Thymus (tissue), 11 donors: ENCODE results near the gene ITPKB. TPM values are rescaled to one million over a fixed set of nuclear protein-coding genes. Genes with fewer than 3 reads are reported as not detected.

Source experiments
- DNase-seq, 9 donors: peaks; one replicate each; pipeline ENCODE4 v3.0.0-alpha.2; 2013; ENCODE audit warnings: low spot score in 9 of 9, low read depth in 6 of 9, missing footprints in 1 of 9
- H3K27ac ChIP-seq, 2 donors: one replicate each; pipeline ENCODE4 v1.5.1; 2013; ENCODE audit warnings: control low read depth in 1 of 2, low read depth in 1 of 2, low read length in 1 of 2, mild to moderate bottlenecking in 1 of 2, moderate library complexity in 1 of 2
- H3K27me3 ChIP-seq, 2 donors: one replicate each; pipeline ENCODE4 v1.5.1; 2013; ENCODE audit warnings: low read length in 1 of 2; ENCODE audit not compliant: control insufficient read depth in 2 of 2, insufficient read depth in 1 of 2
- H3K36me3 ChIP-seq, 2 donors: one replicate each; pipeline ENCODE4 v1.5.1; 2013; ENCODE audit warnings: low read length in 1 of 2, mild to moderate bottlenecking in 1 of 2, moderate library complexity in 1 of 2; ENCODE audit not compliant: control insufficient read depth in 2 of 2, insufficient read depth in 2 of 2
- H3K4me1 ChIP-seq, 2 donors: one replicate each; pipeline ENCODE4 v1.5.1; 2013; ENCODE audit warnings: low read length in 2 of 2; ENCODE audit not compliant: control insufficient read depth in 2 of 2, insufficient read depth in 2 of 2
- H3K4me3 ChIP-seq, 2 donors: one replicate each; pipeline ENCODE4 v1.5.1; 2013; ENCODE audit warnings: low read length in 2 of 2, control low read depth in 1 of 2, mild to moderate bottlenecking in 1 of 2
- H3K9me3 ChIP-seq, 2 donors: one replicate each; pipeline ENCODE4 v1.5.1; 2013; ENCODE audit warnings: low read length in 1 of 2, mild to moderate bottlenecking in 1 of 2; ENCODE audit not compliant: control insufficient read depth in 2 of 2, insufficient read depth in 1 of 2
- WGBS: extraction: QIAGEN DNeasy Blood & Tissue Kit; methylation state at CpG from one replicate; pipeline ENCODE4 v1.1.7; 2013; 5-methylcytosine and 5-hydroxymethylcytosine counted together
- polyA plus RNA-seq: library from polyadenylated mRNA; stranded (reverse); fragments of 200-250 nt; gene quantifications from one replicate; pipeline ENCODE4 v1.2.3, GENCODE V29; 2013
- total RNA-seq: library from RNA; stranded (reverse); fragments of 120-200 nt; gene quantifications from one replicate; pipeline ENCODE4 v1.2.4, GENCODE V29; 2013
- donor health status: healthy.

The ITPKB gene
- total and polyA plus RNA-seq, 2 donors = 22.7 to 32.0 TPM

- no peaks in the 10 kb centered on the region for H3K9me3 ChIP-seq
- H3K4me3 ChIP-seq = no peak overlapping the region
- 97% methylated on average over 4 of the region's 4 CpGs for WGBS
- H3K36me3 ChIP-seq = peaks cover 21 to 50% of the 10 kb centered on the region in 2 donors
- DNase-seq = no peak
- H3K4me1 ChIP-seq = peaks cover 79 to 98% of the 10 kb centered on the region in 2 donors
- H3K27me3 ChIP-seq = no peaks in the 10 kb centered on the region
- peak overlapping the region; percentile 36 to 60 for H3K27ac ChIP-seq
Observed at GRCh38 chr1:226681652-226682493, 57.2 kb downstream of the ITPKB start.

GRCh38 chr1:226680653-226681052 lies 58.4 kb downstream of the ITPKB start:
- H3K4me1 ChIP-seq = peaks cover 85 to 100% of the 10 kb centered on the region in 2 donors
- peak overlapping the region in 1 of 2 donors; percentile 33 for H3K4me3 ChIP-seq
- H3K27ac ChIP-seq = peak overlapping the region; percentile 20 to 80
- 89% methylated on average over 5 of the region's 5 CpGs for WGBS
- DNase-seq = no peak
- H3K27me3 ChIP-seq = no peaks in the 10 kb centered on the region
- no peaks in the 10 kb centered on the region for H3K9me3 ChIP-seq
- H3K36me3 ChIP-seq = peaks cover 18 to 41% of the 10 kb centered on the region in 2 donors

GRCh38 chr1:226679853-226680516 lies 59.1 kb downstream of the ITPKB start:
- no peaks in the 10 kb centered on the region for H3K27me3 ChIP-seq
- H3K27ac ChIP-seq = peak overlapping the region; percentile 56 to 80
- WGBS = 6% methylated on average over 22 of the region's 22 CpGs
- H3K36me3 ChIP-seq = peaks cover 12 to 37% of the 10 kb centered on the region in 2 donors
- peak overlapping the region; percentile 19 to 33 for H3K4me3 ChIP-seq
- peaks cover 88 to 100% of the 10 kb centered on the region in 2 donors for H3K4me1 ChIP-seq
- no peaks in the 10 kb centered on the region for H3K9me3 ChIP-seq
- DNase-seq = peak in 7 of 9 donors; percentile 66 to 86 (median 79)

- whole genome bisulfite sequencing = 39% methylated on average over 2 of the region's 2 CpGs
- Histone ChIP-seq H3K27me3 (no peaks in the 10 kb centered on the region), H3K36me3 (peaks cover 8 to 34% of the 10 kb centered on the region in 2 donors), H3K9me3 (no peaks in the 10 kb centered on the region), H3K27ac (peak overlapping the region in 1 of 2 donors; percentile 80), H3K4me1 (peaks cover 89 to 100% of the 10 kb centered on the region in 2 donors), H3K4me3 (no peak overlapping the region)
- no peak for DNase-seq
Observed at GRCh38 chr1:226679262-226679661, 59.8 kb downstream of the ITPKB start.

GRCh38 chr1:226678701-226679100 lies 60.4 kb downstream of the ITPKB start:
- Histone ChIP-seq H3K9me3 (no peaks in the 10 kb centered on the region), H3K36me3 (peaks cover 5 to 31% of the 10 kb centered on the region in 2 donors), H3K4me3 (no peak overlapping the region), H3K27me3 (no peaks in the 10 kb centered on the region), H3K27ac (peak overlapping the region; percentile 64 to 80), H3K4me1 (peaks cover 85 to 100% of the 10 kb centered on the region in 2 donors)
- 79% methylated on average over 8 of the region's 8 CpGs for WGBS
- DNase-seq = peak in 1 of 9 donors; percentile 42

GRCh38 chr1:226678251-226678650 lies 60.8 kb downstream of the ITPKB start:
- Histone ChIP-seq H3K27ac (peak overlapping the region; percentile 64 to 80), H3K4me3 (no peak overlapping the region), H3K9me3 (no peaks in the 10 kb centered on the region), H3K36me3 (peaks cover 5 to 34% of the 10 kb centered on the region in 2 donors), H3K4me1 (peaks cover 81 to 99% of the 10 kb centered on the region in 2 donors), H3K27me3 (no peaks in the 10 kb centered on the region)
- DNase-seq = no peak
- 88% methylated on average over 2 of the region's 2 CpGs for WGBS

- H3K4me1 ChIP-seq = peaks cover 80 to 99% of the 10 kb centered on the region in 2 donors
Observed at GRCh38 chr1:226677027-226678020, 61.8 kb downstream of the ITPKB start.

GRCh38 chr1:226676381-226676780 lies 62.7 kb downstream of the ITPKB start:
- Histone ChIP-seq H3K4me3 (no peak overlapping the region), H3K4me1 (peaks cover 76 to 99% of the 10 kb centered on the region in 2 donors), H3K27ac (peak overlapping the region; percentile 95 to 97), H3K36me3 (peaks cover 3 to 38% of the 10 kb centered on the region in 2 donors), H3K9me3 (no peaks in the 10 kb centered on the region), H3K27me3 (no peaks in the 10 kb centered on the region)
- DNase-seq = no peak
- WGBS = 47% methylated on average over 5 of the region's 5 CpGs

More at GRCh38 chr1:226677027-226678020, 61.8 kb downstream of the ITPKB start:
- Histone ChIP-seq H3K9me3 (no peaks in the 10 kb centered on the region), H3K4me3 (peak overlapping the region in 1 of 2 donors; percentile 8), H3K27ac (peak overlapping the region; percentile 90 to 97), H3K27me3 (no peaks in the 10 kb centered on the region), H3K36me3 (peaks cover 0 to 38% of the 10 kb centered on the region in 2 donors)
- DNase-seq = peak in 5 of 9 donors; percentile 61 to 82 (median 63)
- WGBS = 54% methylated on average over 13 of the region's 13 CpGs
